Coronary artery (tissue), 2 donors: Measurements from ENCODE around the gene KNOP1.
A peak's percentile ranks its signal among the peaks of the same experiment; 100 is the strongest.

Experiments
- DNase-seq: peaks from one replicate; pipeline ENCODE4 v3.0.0-alpha.2; 2017; ENCODE audit warnings: low spot score
- H3K27ac ChIP-seq, 2 donors: fragments of 200-600 bp; sonication (generic); one replicate each; pipeline ENCODE4 v1.5.1; 2016 to 2019
- H3K4me3 ChIP-seq: fragments of 200-600 bp; sonication (generic); 2 replicates; pipeline ENCODE4 v1.5.1; 2016; ENCODE audit warnings: mild to moderate bottlenecking, moderate library complexity
- TF ChIP-seq, protein P1 (sequence below): fragments of 200-600 bp; sonication (generic); IDR thresholded peaks from one replicate; pipeline ENCODE4 v1.5.1; 2019; ENCODE audit warnings: antibody characterized with exemption

The KNOP1 gene

DNA sequence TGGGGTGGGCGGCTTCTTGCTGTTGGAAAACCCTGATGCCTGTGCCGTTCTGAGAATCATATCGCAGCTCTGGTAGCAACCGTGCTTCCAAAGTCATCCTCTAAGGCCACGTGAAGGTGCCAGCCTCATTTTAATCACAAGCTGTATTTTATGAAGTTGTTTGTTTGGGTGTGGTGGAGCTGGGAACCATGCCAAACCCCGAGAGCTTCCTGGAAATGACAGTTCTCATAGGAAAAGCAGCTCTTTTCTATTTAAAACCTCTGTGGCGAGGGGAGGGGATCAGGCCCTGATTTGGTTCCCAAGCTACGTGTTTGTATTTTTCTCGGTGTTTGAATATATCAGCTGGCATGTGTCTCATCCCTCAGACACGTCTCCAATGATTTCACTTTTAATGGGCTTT lies 21.7 kb downstream of the KNOP1 start:
- Histone ChIP-seq H3K4me3 (no peak overlapping the region), H3K27ac (peak overlapping the region; percentile 21 to 64)
- DNase-seq = no peak

DNA sequence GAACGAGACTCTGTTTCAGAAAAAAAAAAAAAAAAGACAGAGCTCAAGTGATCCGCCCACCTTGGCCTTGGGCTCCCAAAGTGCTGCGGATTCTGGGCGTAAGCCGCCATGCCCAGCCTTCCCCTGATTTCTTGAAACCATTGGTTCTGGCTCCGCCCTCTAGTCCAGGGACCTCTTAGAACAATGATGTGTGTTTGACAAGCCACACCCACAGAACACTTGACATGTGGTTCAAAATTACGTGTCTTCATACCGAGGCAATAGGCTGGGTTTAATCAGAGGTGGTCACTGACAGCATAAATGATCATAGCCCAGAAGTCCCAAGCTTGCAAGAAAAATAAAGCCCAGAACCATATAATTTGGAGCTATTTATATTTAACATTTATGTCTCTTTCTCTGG lies 23.0 kb downstream of the KNOP1 start:
- DNase-seq = no peak
- H3K27ac ChIP-seq = no peak overlapping the region
- TF ChIP-seq, protein P1, sequence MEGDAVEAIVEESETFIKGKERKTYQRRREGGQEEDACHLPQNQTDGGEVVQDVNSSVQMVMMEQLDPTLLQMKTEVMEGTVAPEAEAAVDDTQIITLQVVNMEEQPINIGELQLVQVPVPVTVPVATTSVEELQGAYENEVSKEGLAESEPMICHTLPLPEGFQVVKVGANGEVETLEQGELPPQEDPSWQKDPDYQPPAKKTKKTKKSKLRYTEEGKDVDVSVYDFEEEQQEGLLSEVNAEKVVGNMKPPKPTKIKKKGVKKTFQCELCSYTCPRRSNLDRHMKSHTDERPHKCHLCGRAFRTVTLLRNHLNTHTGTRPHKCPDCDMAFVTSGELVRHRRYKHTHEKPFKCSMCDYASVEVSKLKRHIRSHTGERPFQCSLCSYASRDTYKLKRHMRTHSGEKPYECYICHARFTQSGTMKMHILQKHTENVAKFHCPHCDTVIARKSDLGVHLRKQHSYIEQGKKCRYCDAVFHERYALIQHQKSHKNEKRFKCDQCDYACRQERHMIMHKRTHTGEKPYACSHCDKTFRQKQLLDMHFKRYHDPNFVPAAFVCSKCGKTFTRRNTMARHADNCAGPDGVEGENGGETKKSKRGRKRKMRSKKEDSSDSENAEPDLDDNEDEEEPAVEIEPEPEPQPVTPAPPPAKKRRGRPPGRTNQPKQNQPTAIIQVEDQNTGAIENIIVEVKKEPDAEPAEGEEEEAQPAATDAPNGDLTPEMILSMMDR = no peak

More for the DNA sequence above, 21.7 kb downstream of the KNOP1 start:
- TF ChIP-seq, protein P1 = no peak

DNA sequence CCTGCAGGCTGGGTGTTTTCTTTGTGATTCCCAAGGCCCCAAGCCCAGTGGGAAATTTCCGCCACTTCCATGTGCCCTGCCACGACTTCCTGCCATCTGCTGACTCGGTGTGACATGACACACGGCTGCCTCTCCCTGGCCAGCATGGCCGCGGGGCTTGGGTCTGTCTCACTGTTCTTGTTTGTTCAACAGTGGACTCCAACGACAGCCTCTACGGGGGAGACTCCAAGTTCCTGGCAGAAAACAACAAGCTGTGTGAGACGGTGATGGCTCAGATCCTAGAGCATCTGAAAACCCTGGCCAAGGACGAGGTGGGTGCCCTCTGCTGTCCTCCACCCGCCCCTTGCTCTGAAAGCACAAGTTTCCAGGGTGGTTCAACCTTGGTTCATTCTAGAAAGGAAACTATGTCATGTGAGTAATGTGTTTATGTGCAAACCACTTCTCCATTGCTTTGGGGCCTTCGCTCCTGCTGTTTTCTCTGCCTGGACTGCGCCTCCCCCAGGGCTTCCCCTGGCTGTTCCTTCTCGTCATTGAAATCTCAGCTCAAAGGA lies 26.8 kb downstream of the KNOP1 start:
- no peak overlapping the region for H3K4me3 ChIP-seq
- DNase-seq = no peak
- TF ChIP-seq, protein P1 = no peak
- peak overlapping the region in 1 of 2 donors; percentile 60 for H3K27ac ChIP-seq

More for the DNA sequence above, 23.0 kb downstream of the KNOP1 start:
- H3K4me3 ChIP-seq = no peak overlapping the region

DNA sequence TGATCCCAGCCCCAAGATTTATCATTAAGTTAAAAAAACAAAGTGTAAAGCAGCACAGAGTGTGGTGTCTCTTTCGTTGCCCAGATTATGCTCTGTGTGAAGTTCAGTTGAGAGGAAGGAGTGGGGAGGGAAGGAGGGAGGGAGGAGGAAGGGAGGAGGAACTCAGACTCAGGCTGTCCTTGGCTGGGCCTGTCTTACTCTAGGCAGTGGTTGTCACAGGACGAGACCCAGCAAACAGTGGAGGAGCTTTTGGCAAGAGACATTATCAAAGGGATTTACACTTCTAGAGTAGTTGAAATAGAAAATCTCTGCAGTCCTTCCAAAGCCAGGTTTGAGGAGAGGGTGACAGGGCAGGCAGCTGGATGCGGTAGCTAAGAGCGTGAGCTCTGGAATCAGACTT lies 27.8 kb downstream of the KNOP1 start:
- TF ChIP-seq, protein P1 = no peak
- peak overlapping the region in 1 of 2 donors; percentile 45 for H3K27ac ChIP-seq

DNA sequence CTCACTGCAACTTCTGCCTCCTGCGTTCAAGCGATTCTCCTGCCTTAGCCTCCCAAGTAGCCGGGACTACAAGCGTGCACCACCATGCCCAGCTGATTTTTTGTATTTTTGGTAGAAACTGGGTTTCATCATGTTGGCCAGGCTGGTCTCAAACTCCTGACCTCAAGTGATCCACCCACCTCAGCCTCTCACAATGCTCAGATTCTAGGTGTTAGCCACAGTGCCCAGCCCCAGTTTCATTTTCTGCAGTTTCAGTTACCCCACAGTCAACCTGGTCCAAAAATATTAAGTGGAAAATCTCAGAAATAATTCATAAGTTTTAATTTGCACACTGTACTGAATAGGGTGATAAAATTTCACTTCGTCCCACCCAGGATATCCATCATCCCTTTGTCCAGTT lies 28.7 kb downstream of the KNOP1 start:
- Histone ChIP-seq H3K27ac (no peak overlapping the region), H3K4me3 (no peak overlapping the region)
- no peak for DNase-seq
- TF ChIP-seq, protein P1 = no peak

More for the DNA sequence above, 27.8 kb downstream of the KNOP1 start:
- H3K4me3 ChIP-seq = no peak overlapping the region
- no peak for DNase-seq

DNA sequence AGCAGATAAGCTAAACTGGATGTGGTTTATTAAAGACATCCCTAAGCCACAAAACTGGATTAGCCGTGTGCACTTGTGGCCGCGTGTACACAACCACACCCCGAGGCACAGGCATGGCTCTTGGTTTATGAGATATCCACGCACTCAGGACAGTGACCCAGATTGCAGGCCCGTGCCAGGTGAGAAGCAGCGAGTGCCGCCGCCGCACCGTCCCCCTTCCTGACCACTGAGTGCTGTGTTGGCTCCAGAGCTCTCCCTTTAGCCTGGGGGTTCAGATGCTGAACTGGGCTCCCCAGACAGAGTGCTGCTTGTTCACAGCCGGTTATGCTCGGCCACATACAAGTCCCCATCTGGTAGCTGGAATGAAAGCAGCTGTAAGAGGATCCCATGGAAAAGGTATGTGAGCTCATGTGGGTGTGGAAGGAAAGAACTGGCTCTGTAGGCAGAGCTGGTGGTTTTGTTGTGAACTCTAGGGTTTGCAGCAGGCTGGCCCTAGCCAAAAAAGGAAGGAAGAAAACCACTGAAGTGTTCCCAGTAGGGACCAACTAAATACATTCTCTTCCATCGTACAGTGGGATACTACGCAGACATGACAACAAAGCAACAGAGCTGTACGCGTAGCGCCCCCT lies 29.5 kb downstream of the KNOP1 start:
- Histone ChIP-seq H3K4me3 (no peak overlapping the region), H3K27ac (no peak overlapping the region)
- TF ChIP-seq, protein P1 = no peak
- no peak for DNase-seq

DNA sequence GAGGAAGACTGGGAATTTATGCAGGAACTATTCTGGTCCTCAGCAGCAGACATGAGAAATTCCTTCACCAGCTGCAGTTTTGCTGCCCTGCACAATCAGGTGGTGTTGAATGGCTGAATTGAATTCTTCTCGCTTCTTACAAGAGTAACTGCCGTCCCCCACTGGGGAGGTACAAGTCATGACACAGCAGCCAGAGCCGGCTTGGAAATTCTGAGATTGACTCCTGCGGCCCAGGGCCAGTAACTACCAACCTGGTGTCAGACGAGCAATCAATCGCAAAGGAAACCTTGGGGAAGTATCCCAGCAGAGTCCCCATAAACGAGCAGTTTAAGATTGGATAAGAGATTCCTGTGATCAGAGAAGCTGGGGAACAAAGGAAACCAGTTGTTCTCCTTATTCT lies 30.7 kb downstream of the KNOP1 start:
- TF ChIP-seq, protein P1 = no peak
- H3K4me3 ChIP-seq = no peak overlapping the region
- no peak overlapping the region for H3K27ac ChIP-seq
- DNase-seq = no peak
